HEK293 (cell line): ENCODE data around the gene SLC51A.

ENCODE experiments used
- CTCF ChIA-PET: fragments of 350-600 bp; formaldehyde crosslinking; extraction: SDS; loops from one replicate; lab custom pipeline; 2021; ENCODE audit warnings: antibody characterized with exemption; lab: Yijun Ruan, JAX
- POLR2A ChIA-PET: fragments of 300-600 bp; formaldehyde crosslinking; extraction: SDS; loops from one replicate; lab custom pipeline; 2020; ENCODE audit warnings: antibody characterized with exemption, inconsistent platforms; lab: Yijun Ruan, JAX
- H3K27ac ChIP-seq: fragments of 200-500 bp; sonication (Bioruptor generic); 2 replicates; pipeline ENCODE4 v1.5.1; 2014; ENCODE audit warnings: low read depth, low read length, control low read depth, inconsistent platforms; ENCODE audit errors: extremely low read depth
- H3K36me3 ChIP-seq, 2 experiments: fragments of 200-500 bp in 1 of 2; sonication (Bioruptor generic) in 1 of 2; 1 replicate in 1 of 2; 2 replicates in 1 of 2; pipeline ENCODE4 v1.5.1; 2014 to 2017; ENCODE audit warnings: inconsistent platforms in 2 of 2, low read length in 2 of 2; ENCODE audit not compliant: control insufficient read depth in 2 of 2, insufficient read depth in 1 of 2
- H3K4me1 ChIP-seq: fragments of 200-500 bp; sonication (Bioruptor generic); 2 replicates; pipeline ENCODE4 v1.5.1; 2014; ENCODE audit warnings: mild to moderate bottlenecking, low read length, inconsistent platforms; ENCODE audit not compliant: control insufficient read depth, insufficient read depth
- H3K4me3 ChIP-seq: 2 replicates; pipeline ENCODE4 v1.5.1; 2011; ENCODE audit warnings: low read depth, mild to moderate bottlenecking, control low read depth, low read length, moderate library complexity
- H3K9me3 ChIP-seq: fragments of 200-500 bp; sonication (Bioruptor generic); 2 replicates; pipeline ENCODE4 v1.5.1; 2014; ENCODE audit warnings: low read depth, low read length, inconsistent platforms; ENCODE audit not compliant: control insufficient read depth, insufficient read depth
- AEBP2 ChIP-seq: fragments of 450-650 bp; formaldehyde crosslinking; IDR thresholded peaks from 2 replicates; pipeline ENCODE4 v1.5.1; 2016; ENCODE audit warnings: missing biosample characterization, missing genetic modification characterization, borderline replicate concordance
- ATF2 ChIP-seq: fragments of 450-650 bp; formaldehyde crosslinking; IDR thresholded peaks from 2 replicates; pipeline ENCODE4 v1.5.1; 2016; ENCODE audit warnings: missing biosample characterization, missing genetic modification characterization, low read depth
- BCL11A ChIP-seq: fragments of 450-650 bp; formaldehyde crosslinking; IDR thresholded peaks from 2 replicates; pipeline ENCODE4 v1.5.1; 2016; ENCODE audit warnings: low read depth, missing biosample characterization, missing genetic modification characterization
- FEZF1 ChIP-seq: fragments of 450-650 bp; formaldehyde crosslinking; IDR thresholded peaks from 2 replicates; pipeline ENCODE4 v1.5.1; 2016; ENCODE audit warnings: missing biosample characterization, missing genetic modification characterization
- HIC1 ChIP-seq: fragments of 450-650 bp; formaldehyde crosslinking; IDR thresholded peaks from 2 replicates; pipeline ENCODE4 v1.5.1; 2016; ENCODE audit warnings: missing biosample characterization, missing genetic modification characterization
- IKZF3 ChIP-seq: fragments of 450-650 bp; IDR thresholded peaks from 2 replicates; pipeline ENCODE4 v1.5.0; 2018; ENCODE audit warnings: missing biosample characterization, mild to moderate bottlenecking, missing genetic modification characterization, moderate library complexity
- KLF17 ChIP-seq: fragments of 450-650 bp; formaldehyde crosslinking; IDR thresholded peaks from 2 replicates; pipeline ENCODE4 v1.5.1; 2016; ENCODE audit warnings: missing biosample characterization, missing genetic modification characterization
- PRDM6 ChIP-seq: fragments of 450-650 bp; formaldehyde crosslinking; IDR thresholded peaks from 2 replicates; pipeline ENCODE4 v1.5.1; 2017; ENCODE audit warnings: missing biosample characterization, missing genetic modification characterization
- SP7 ChIP-seq: fragments of 450-650 bp; formaldehyde crosslinking; IDR thresholded peaks from 2 replicates; pipeline ENCODE4 v1.5.1; 2016; ENCODE audit warnings: missing biosample characterization, missing genetic modification characterization
- TCF7L2 ChIP-seq: IDR thresholded peaks from 2 replicates; pipeline ENCODE4 v1.6.1; 2011; ENCODE audit warnings: low read depth, mild to moderate bottlenecking, inconsistent platforms, low read length, moderate library complexity, borderline replicate concordance
- ZBTB48 ChIP-seq: fragments of 450-650 bp; formaldehyde crosslinking; IDR thresholded peaks from 2 replicates; pipeline ENCODE4 v1.5.1; 2016; ENCODE audit warnings: missing biosample characterization, missing genetic modification characterization
- ZEB2 ChIP-seq: fragments of 450-650 bp; formaldehyde crosslinking; IDR thresholded peaks from 2 replicates; pipeline ENCODE4 v1.5.1; 2016; ENCODE audit warnings: missing biosample characterization, missing genetic modification characterization
- ZNF140 ChIP-seq: fragments of 450-650 bp; formaldehyde crosslinking; IDR thresholded peaks from 2 replicates; pipeline ENCODE4 v1.5.1; 2016; ENCODE audit warnings: missing biosample characterization, missing genetic modification characterization
- ZNF146 ChIP-seq: fragments of 450-650 bp; formaldehyde crosslinking; IDR thresholded peaks from 2 replicates; pipeline ENCODE4 v1.5.1; 2016; ENCODE audit warnings: missing biosample characterization, missing genetic modification characterization
- ZNF175 ChIP-seq: fragments of 450-650 bp; formaldehyde crosslinking; IDR thresholded peaks from 2 replicates; pipeline ENCODE4 v1.5.1; 2016; ENCODE audit warnings: missing biosample characterization, missing genetic modification characterization
- ZNF404 ChIP-seq: fragments of 450-650 bp; formaldehyde crosslinking; IDR thresholded peaks from 2 replicates; pipeline ENCODE4 v1.5.1; 2017; ENCODE audit warnings: missing biosample characterization, missing genetic modification characterization
- ZNF629 ChIP-seq: fragments of 450-650 bp; formaldehyde crosslinking; IDR thresholded peaks from 2 replicates; pipeline ENCODE4 v1.5.1; 2017; ENCODE audit warnings: missing biosample characterization, missing genetic modification characterization
- ZNF645 ChIP-seq: fragments of 450-650 bp; formaldehyde crosslinking; IDR thresholded peaks from 2 replicates; pipeline ENCODE4; 2016; ENCODE audit warnings: missing biosample characterization, missing genetic modification characterization
- ZNF664 ChIP-seq: fragments of 450-650 bp; formaldehyde crosslinking; IDR thresholded peaks from 2 replicates; pipeline ENCODE4 v1.5.1; 2016; ENCODE audit warnings: missing biosample characterization, missing genetic modification characterization
- ZNF701 ChIP-seq: fragments of 450-650 bp; formaldehyde crosslinking; IDR thresholded peaks from 2 replicates; pipeline ENCODE4 v1.5.1; 2016; ENCODE audit warnings: missing biosample characterization, missing genetic modification characterization
- ZSCAN16 ChIP-seq: fragments of 450-650 bp; formaldehyde crosslinking; IDR thresholded peaks from 2 replicates; pipeline ENCODE4 v1.5.1; 2016; ENCODE audit warnings: missing biosample characterization, missing genetic modification characterization
- ZSCAN18 ChIP-seq: fragments of 450-650 bp; formaldehyde crosslinking; IDR thresholded peaks from 2 replicates; pipeline ENCODE4 v1.5.1; 2016; ENCODE audit warnings: missing biosample characterization, missing genetic modification characterization

The SLC51A gene

GRCh38 chr3:196255776-196256175 lies 39.4 kb downstream of the SLC51A start:
- Histone ChIP-seq H3K4me3 (no peak overlapping the region), H3K27ac (no peak overlapping the region), H3K9me3 (no peaks in the 10 kb centered on the region), H3K4me1 (no peaks in the 10 kb centered on the region), H3K36me3 (peaks cover 5 to 41% of the 10 kb centered on the region in 2 experiments; a peak in 2 of 3 replicates)
- ChIA-PET POLR2A (no interaction called here), CTCF (interaction anchor here (0.6 to 3.0 kb wide), 3 partner anchors 9 to 685 kb away, joined by 3 to 18 read pairs (median 4); no protein-coding TSS in a partner anchor)
- TF ChIP-seq ZSCAN16 (tag by site-specific recombination) (no peak), ZSCAN18 (tag by site-specific recombination) (no peak), BCL11A (no peak), ZNF629 (tag by site-specific recombination) (no peak), TCF7L2 (no peak), ZNF404 (tag by site-specific recombination) (no peak), SP7 (tag by site-specific recombination) (no peak), ZNF175 (tag by site-specific recombination) (no peak), KLF17 (no peak), FEZF1 (tag by site-specific recombination) (no peak), ZNF140 (no peak), AEBP2 (no peak), ZNF645 (tag by site-specific recombination) (no peak), ZNF664 (no peak)

- Histone ChIP-seq H3K9me3 (no peaks in the 10 kb centered on the region), H3K4me1 (no peaks in the 10 kb centered on the region), H3K4me3 (no peak overlapping the region), H3K27ac (no peak overlapping the region), H3K36me3 (peaks cover 8 to 32% of the 10 kb centered on the region in 2 experiments; a peak in 2 of 3 replicates)
- ChIA-PET POLR2A (no interaction called here), CTCF (no interaction called here)
- TF ChIP-seq ZNF701 (tag by site-specific recombination) (no peak), ZBTB48 (tag by site-specific recombination) (no peak), ZNF146 (tag by site-specific recombination) (peak; percentile 94)
Observed at GRCh38 chr3:196260784-196261183, 44.5 kb downstream of the SLC51A start.

GRCh38 chr3:196263819-196264218 lies 47.5 kb downstream of the SLC51A start:
- Histone ChIP-seq H3K4me3 (no peak overlapping the region), H3K36me3 (peaks cover 8 to 28% of the 10 kb centered on the region in 2 experiments; a peak in 2 of 3 replicates), H3K4me1 (no peaks in the 10 kb centered on the region), H3K9me3 (no peaks in the 10 kb centered on the region), H3K27ac (no peak overlapping the region)
- CTCF ChIA-PET: interaction anchor here (1.4 kb wide), 1 partner anchor 10 kb away, joined by 3 read pairs; no protein-coding TSS in a partner anchor
- POLR2A ChIA-PET: no interaction called here
- TF ChIP-seq IKZF3 (tag by site-specific recombination) (0 out of 2 replicates have a peak, but pooled peaks have one; percentile 22), PRDM6 (peak; percentile 66), ATF2 (tag by site-specific recombination) (peak; percentile 46; the same call in 1 of the 2 replicates), HIC1 (tag by site-specific recombination) (peak; percentile 10; the same call in 1 of the 2 replicates), ZEB2 (tag by site-specific recombination) (peak; percentile 27; the same call in 1 of the 2 replicates)
